ENCODE measurements around the gene KLHL17. TPM values are rescaled to one million over a fixed set of nuclear protein-coding genes. Genes with fewer than 3 reads are reported as not detected.

Gene KLHL17
- total RNA-seq, 1 experiment from 2014 or later = 66.9 TPM

DNA sequence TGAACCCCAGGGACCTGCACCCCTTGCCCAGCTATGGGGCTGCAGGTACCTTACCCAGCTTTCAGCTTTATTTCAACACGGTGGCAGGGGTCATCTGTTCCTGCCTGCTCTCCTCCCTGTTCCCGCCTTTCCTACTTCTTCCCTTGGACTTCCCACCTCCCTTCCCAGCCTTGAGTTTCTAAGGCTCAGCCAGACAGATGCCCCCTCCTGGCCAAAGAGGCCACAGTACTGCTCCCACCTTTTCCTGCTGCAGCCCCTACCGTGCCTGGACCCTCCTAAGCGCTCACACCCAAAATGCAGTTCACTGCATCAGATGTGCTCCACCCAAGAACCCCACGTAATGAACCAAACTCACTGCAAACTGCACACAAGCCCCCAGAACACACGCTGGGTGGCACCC, 9.0 kb upstream of the KLHL17 start (continued):
- TF ChIP-seq, protein P1, sequence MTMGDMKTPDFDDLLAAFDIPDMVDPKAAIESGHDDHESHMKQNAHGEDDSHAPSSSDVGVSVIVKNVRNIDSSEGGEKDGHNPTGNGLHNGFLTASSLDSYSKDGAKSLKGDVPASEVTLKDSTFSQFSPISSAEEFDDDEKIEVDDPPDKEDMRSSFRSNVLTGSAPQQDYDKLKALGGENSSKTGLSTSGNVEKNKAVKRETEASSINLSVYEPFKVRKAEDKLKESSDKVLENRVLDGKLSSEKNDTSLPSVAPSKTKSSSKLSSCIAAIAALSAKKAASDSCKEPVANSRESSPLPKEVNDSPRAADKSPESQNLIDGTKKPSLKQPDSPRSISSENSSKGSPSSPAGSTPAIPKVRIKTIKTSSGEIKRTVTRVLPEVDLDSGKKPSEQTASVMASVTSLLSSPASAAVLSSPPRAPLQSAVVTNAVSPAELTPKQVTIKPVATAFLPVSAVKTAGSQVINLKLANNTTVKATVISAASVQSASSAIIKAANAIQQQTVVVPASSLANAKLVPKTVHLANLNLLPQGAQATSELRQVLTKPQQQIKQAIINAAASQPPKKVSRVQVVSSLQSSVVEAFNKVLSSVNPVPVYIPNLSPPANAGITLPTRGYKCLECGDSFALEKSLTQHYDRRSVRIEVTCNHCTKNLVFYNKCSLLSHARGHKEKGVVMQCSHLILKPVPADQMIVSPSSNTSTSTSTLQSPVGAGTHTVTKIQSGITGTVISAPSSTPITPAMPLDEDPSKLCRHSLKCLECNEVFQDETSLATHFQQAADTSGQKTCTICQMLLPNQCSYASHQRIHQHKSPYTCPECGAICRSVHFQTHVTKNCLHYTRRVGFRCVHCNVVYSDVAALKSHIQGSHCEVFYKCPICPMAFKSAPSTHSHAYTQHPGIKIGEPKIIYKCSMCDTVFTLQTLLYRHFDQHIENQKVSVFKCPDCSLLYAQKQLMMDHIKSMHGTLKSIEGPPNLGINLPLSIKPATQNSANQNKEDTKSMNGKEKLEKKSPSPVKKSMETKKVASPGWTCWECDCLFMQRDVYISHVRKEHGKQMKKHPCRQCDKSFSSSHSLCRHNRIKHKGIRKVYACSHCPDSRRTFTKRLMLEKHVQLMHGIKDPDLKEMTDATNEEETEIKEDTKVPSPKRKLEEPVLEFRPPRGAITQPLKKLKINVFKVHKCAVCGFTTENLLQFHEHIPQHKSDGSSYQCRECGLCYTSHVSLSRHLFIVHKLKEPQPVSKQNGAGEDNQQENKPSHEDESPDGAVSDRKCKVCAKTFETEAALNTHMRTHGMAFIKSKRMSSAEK (CRISPR knock-in tag; IDR thresholded peaks at IDR 0.05; ENCODE audit: borderline replicate concordance) = no peak
- TF ChIP-seq, protein P2, sequence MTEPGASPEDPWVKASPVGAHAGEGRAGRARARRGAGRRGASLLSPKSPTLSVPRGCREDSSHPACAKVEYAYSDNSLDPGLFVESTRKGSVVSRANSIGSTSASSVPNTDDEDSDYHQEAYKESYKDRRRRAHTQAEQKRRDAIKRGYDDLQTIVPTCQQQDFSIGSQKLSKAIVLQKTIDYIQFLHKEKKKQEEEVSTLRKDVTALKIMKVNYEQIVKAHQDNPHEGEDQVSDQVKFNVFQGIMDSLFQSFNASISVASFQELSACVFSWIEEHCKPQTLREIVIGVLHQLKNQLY (CRISPR knock-in tag; IDR thresholded peaks at IDR 0.05) = no peak
- no peak for TF ChIP-seq KAT7 (CRISPR knock-in tag; IDR thresholded peaks at IDR 0.05; ENCODE audit: borderline replicate concordance)
- TF ChIP-seq, protein P3, sequence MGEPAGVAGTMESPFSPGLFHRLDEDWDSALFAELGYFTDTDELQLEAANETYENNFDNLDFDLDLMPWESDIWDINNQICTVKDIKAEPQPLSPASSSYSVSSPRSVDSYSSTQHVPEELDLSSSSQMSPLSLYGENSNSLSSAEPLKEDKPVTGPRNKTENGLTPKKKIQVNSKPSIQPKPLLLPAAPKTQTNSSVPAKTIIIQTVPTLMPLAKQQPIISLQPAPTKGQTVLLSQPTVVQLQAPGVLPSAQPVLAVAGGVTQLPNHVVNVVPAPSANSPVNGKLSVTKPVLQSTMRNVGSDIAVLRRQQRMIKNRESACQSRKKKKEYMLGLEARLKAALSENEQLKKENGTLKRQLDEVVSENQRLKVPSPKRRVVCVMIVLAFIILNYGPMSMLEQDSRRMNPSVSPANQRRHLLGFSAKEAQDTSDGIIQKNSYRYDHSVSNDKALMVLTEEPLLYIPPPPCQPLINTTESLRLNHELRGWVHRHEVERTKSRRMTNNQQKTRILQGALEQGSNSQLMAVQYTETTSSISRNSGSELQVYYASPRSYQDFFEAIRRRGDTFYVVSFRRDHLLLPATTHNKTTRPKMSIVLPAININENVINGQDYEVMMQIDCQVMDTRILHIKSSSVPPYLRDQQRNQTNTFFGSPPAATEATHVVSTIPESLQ (CRISPR knock-in tag; IDR thresholded peaks at IDR 0.05) = no peak
- no peak for TF ChIP-seq CREB1 (CRISPR knock-in tag; IDR thresholded peaks at IDR 0.05)
- TF ChIP-seq, protein P4, sequence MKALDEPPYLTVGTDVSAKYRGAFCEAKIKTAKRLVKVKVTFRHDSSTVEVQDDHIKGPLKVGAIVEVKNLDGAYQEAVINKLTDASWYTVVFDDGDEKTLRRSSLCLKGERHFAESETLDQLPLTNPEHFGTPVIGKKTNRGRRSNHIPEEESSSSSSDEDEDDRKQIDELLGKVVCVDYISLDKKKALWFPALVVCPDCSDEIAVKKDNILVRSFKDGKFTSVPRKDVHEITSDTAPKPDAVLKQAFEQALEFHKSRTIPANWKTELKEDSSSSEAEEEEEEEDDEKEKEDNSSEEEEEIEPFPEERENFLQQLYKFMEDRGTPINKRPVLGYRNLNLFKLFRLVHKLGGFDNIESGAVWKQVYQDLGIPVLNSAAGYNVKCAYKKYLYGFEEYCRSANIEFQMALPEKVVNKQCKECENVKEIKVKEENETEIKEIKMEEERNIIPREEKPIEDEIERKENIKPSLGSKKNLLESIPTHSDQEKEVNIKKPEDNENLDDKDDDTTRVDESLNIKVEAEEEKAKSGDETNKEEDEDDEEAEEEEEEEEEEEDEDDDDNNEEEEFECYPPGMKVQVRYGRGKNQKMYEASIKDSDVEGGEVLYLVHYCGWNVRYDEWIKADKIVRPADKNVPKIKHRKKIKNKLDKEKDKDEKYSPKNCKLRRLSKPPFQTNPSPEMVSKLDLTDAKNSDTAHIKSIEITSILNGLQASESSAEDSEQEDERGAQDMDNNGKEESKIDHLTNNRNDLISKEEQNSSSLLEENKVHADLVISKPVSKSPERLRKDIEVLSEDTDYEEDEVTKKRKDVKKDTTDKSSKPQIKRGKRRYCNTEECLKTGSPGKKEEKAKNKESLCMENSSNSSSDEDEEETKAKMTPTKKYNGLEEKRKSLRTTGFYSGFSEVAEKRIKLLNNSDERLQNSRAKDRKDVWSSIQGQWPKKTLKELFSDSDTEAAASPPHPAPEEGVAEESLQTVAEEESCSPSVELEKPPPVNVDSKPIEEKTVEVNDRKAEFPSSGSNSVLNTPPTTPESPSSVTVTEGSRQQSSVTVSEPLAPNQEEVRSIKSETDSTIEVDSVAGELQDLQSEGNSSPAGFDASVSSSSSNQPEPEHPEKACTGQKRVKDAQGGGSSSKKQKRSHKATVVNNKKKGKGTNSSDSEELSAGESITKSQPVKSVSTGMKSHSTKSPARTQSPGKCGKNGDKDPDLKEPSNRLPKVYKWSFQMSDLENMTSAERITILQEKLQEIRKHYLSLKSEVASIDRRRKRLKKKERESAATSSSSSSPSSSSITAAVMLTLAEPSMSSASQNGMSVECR (CRISPR knock-in tag; IDR thresholded peaks at IDR 0.05; ENCODE audit: borderline replicate concordance) = no peak
- TF ChIP-seq TP53 (CRISPR knock-in tag; IDR thresholded peaks at IDR 0.05) = no peak

DNA sequence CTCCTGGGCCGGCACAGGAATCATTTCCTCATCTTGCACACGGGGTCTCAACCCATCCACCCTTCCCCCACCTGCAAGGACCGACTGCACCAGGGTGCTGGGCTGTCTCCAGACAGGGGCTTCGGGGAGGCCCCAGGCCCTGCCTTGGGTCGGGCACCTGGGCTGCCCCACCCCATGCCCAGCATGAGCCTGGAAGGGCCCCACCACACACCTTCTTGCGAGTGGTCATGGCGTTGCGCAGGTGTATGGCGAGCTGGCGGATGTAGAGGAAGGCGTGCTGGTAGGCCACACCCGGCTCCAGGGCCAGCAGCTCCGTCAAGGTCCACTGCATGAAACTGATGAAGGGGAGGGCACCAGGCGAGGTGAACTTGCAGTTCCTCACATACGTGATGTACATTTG, 8.2 kb upstream of the KLHL17 start:
- H3K27me3 Mint-ChIP-seq (ENCODE audit: low read depth) = no peaks in the 10 kb centered on the region
- POLR2A ChIA-PET = no interaction called here
- ATAC-seq = no peak
- CTCF ChIA-PET = interaction anchor here (0.6 to 2.4 kb wide), 7 partner anchors 11 to 47 kb away, joined by 3 to 28 read pairs (median 5); partner anchors contain the start of gene SAMD11
- H3K4me3 Mint-ChIP-seq = no peak overlapping the region
- no peak for DNase-seq (ENCODE audit: low spot score)
- H3K27ac Mint-ChIP-seq = no peak overlapping the region
- H3K36me3 Mint-ChIP-seq = peaks cover 52% of the 10 kb centered on the region
- no peaks in the 10 kb centered on the region for H3K4me1 Mint-ChIP-seq
- no peaks in the 10 kb centered on the region for H3K9me3 Mint-ChIP-seq
- TF ChIP-seq PRRX2 (CRISPR knock-in tag; IDR thresholded peaks at IDR 0.05) (no peak), ZNF263 (CRISPR knock-in tag; IDR thresholded peaks at IDR 0.05; ENCODE audit: low read depth) (no peak), ZNF232 (CRISPR knock-in tag; IDR thresholded peaks at IDR 0.05) (no peak), NFE2L1 (CRISPR knock-in tag; IDR thresholded peaks at IDR 0.05) (no peak), SP1 (CRISPR knock-in tag; conservative IDR thresholded peaks at IDR 0.05) (no peak), ZNF138 (CRISPR knock-in tag; conservative IDR thresholded peaks at IDR 0.05) (no peak), ZNF416 (CRISPR knock-in tag; IDR thresholded peaks at IDR 0.05) (no peak), MXD4 (CRISPR knock-in tag; IDR thresholded peaks at IDR 0.05; ENCODE audit: borderline replicate concordance) (no peak), TCF7 (CRISPR knock-in tag; IDR thresholded peaks at IDR 0.05; ENCODE audit: low read depth) (no peak), SMAD3 (CRISPR knock-in tag; IDR thresholded peaks at IDR 0.05; ENCODE audit: borderline replicate concordance) (no peak), SOX15 (CRISPR knock-in tag; IDR thresholded peaks at IDR 0.05) (no peak), JUN (CRISPR knock-in tag; IDR thresholded peaks at IDR 0.05) (no peak), FOXJ3 (CRISPR knock-in tag; IDR thresholded peaks at IDR 0.05; ENCODE audit: borderline replicate concordance) (no peak), GRHL2 (CRISPR knock-in tag; IDR thresholded peaks at IDR 0.05; ENCODE audit: insufficient replicate concordance, severe bottlenecking) (no peak)
- TF ChIP-seq, protein P5, sequence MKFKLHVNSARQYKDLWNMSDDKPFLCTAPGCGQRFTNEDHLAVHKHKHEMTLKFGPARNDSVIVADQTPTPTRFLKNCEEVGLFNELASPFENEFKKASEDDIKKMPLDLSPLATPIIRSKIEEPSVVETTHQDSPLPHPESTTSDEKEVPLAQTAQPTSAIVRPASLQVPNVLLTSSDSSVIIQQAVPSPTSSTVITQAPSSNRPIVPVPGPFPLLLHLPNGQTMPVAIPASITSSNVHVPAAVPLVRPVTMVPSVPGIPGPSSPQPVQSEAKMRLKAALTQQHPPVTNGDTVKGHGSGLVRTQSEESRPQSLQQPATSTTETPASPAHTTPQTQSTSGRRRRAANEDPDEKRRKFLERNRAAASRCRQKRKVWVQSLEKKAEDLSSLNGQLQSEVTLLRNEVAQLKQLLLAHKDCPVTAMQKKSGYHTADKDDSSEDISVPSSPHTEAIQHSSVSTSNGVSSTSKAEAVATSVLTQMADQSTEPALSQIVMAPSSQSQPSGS (CRISPR knock-in tag; IDR thresholded peaks at IDR 0.05; ENCODE audit: borderline replicate concordance, low read depth) = no peak
- TF ChIP-seq, protein P6, sequence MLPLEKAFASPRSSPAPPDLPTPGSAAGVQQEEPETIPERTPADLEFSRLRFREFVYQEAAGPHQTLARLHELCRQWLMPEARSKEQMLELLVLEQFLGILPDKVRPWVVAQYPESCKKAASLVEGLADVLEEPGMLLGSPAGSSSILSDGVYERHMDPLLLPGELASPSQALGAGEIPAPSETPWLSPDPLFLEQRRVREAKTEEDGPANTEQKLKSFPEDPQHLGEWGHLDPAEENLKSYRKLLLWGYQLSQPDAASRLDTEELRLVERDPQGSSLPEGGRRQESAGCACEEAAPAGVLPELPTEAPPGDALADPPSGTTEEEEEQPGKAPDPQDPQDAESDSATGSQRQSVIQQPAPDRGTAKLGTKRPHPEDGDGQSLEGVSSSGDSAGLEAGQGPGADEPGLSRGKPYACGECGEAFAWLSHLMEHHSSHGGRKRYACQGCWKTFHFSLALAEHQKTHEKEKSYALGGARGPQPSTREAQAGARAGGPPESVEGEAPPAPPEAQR (CRISPR knock-in tag; IDR thresholded peaks at IDR 0.05) = no peak
